ENCODE data around the gene METTL25. TPM values are rescaled to one million over a fixed set of nuclear protein-coding genes. Genes with fewer than 3 reads are reported as not detected.

Gene METTL25
- total and polyA plus RNA-seq, 10 of the 15 experiments (the other 5 are each of a cell fraction or from before 2014, with no cell fraction given), result 5.6 to 11.3 (median 8.0) TPM

GRCh38 chr12:82325540-82326336 is 32.6 kb upstream of the METTL25 start (continued):
- TF ChIP-seq CUX1 (IDR thresholded peaks at IDR 0.05; ENCODE audit: insufficient replicate concordance, low read depth, low read length), result no peak
- no peak for TF ChIP-seq KAT2A (conservative IDR thresholded peaks at IDR 0.05; ENCODE audit: control insufficient read depth, low read depth, low read length)

- no peaks in the 10 kb centered on the region for H4K20me1 ChIP-seq (ENCODE audit: control insufficient read depth, insufficient read depth)
- no peaks in the 10 kb centered on the region for H3K9me3 ChIP-seq (replicated peaks; ENCODE audit: control insufficient read depth, insufficient read depth, low read length)
- intact Hi-C loops (cut with micrococcal nuclease; ENCODE audit: unreplicated experiment) (loop anchor here (1.0 kb wide), 1 partner anchor 683 kb away; no protein-coding TSS in a partner anchor), in situ Hi-C loops (cut with MboI) (loop anchor here (10.0 kb wide), 1 partner anchor 672 kb away; no protein-coding TSS in a partner anchor)
- peak; percentile 49; the same call in 1 of the 3 replicates for ATAC-seq
- FAIRE-seq, result no peak
- ChIA-PET SMC1A (ENCODE audit: uncharacterized antibody, unreplicated experiment) (interaction anchor here (1.0 to 2.2 kb wide), 3 partner anchors 9 to 683 kb away, joined by 3 to 9 read pairs (median 3); no protein-coding TSS in a partner anchor), RAD21 (ENCODE audit: unreplicated experiment) (interaction anchor here (3.1 kb wide), 1 partner anchor 683 kb away, joined by 12 read pairs; no protein-coding TSS in a partner anchor), POLR2A (no interaction called here), CTCF (interaction anchor here (1.0 to 1.8 kb wide), 4 partner anchors 26 to 685 kb away, joined by 4 to 8 read pairs (median 6); no protein-coding TSS in a partner anchor)
- no peak overlapping the region for H3K4me3 ChIP-seq
- 0% methylated on average over 1 of the region's 1 CpG for WGBS (ENCODE audit: insufficient coverage, insufficient replicate concordance, low lambda C conversion rate, missing lambda C conversion rate)
- no peaks in the 10 kb centered on the region for H3K27me3 ChIP-seq (replicated peaks in 1 of 2; ENCODE audit: control insufficient read depth in 2 of 2, insufficient read depth in 2 of 2, low read length in 1 of 2)
- H3K36me3 ChIP-seq (ENCODE audit: control insufficient read depth in 2 of 2, insufficient read depth in 2 of 2, low read length in 1 of 2), result no peaks in the 10 kb centered on the region
- peak in 2 of 3 experiments; percentile 24 to 28; a peak in 3 of 6 replicates for TF ChIP-seq CTCF (IDR thresholded peaks at IDR 0.05 in 2 of 3, conservative IDR thresholded peaks at IDR 0.05 in 1 of 3; ENCODE audit: control insufficient read depth in 2 of 3, extremely low read depth in 1 of 3, insufficient read depth in 1 of 3, low read depth in 3 of 3, low read length in 3 of 3)
- no peak for TF ChIP-seq YY1 (IDR thresholded peaks at IDR 0.05; ENCODE audit: low read depth, low read length)
- TF ChIP-seq SREBF2 (IDR thresholded peaks at IDR 0.05; ENCODE audit: low read length), result no peak
- TF ChIP-seq RAD21 (IDR thresholded peaks at IDR 0.05; ENCODE audit: insufficient read depth, low read depth, low read length), result peak; percentile 44
- TF ChIP-seq SMC3 (IDR thresholded peaks at IDR 0.05; ENCODE audit: borderline replicate concordance, low read length), result peak; percentile 52; the same call in 1 of the 2 replicates
- no peak for TF ChIP-seq BHLHE40 (IDR thresholded peaks at IDR 0.05; ENCODE audit: borderline replicate concordance in 1 of 2, low read depth in 2 of 2, low read length in 1 of 2)
- H3K4me2 ChIP-seq (ENCODE audit: control insufficient read depth, insufficient read depth), result no peak overlapping the region
- H3K79me2 ChIP-seq (ENCODE audit: control insufficient read depth, insufficient read depth, low read length), result no peaks in the 10 kb centered on the region
- no peak for DNase-seq (ENCODE audit: low read depth, low spot score)
- H3K4me1 ChIP-seq (ENCODE audit: control insufficient read depth, insufficient read depth, low read length), result no peaks in the 10 kb centered on the region
- no TSS peak for BruUV-seq (replicated peaks)
- H3K9ac ChIP-seq (ENCODE audit: control insufficient read depth, insufficient read depth, low read length), result no peak overlapping the region
- H2AFZ ChIP-seq (ENCODE audit: control insufficient read depth, low read depth, low read length), result no peak overlapping the region
- H3K27ac ChIP-seq (ENCODE audit: control insufficient read depth, insufficient read depth), result no peak overlapping the region
Observed at GRCh38 chr12:82326905-82327503, 31.3 kb upstream of the METTL25 start.

Data from GM12878 (cell line).